GM21381 (cell line): ENCODE results near the gene TMEM116.
A peak's percentile ranks its signal among the peaks of the same experiment; 100 is the strongest.
"Not testable (repeated sequence)": the region's sequence is repeated elsewhere in the genome, so short reads cannot be mapped to it uniquely, and the experiment has no call there.

Experiments
- ATAC-seq: cut with Tn5 transposase; IDR thresholded peaks from one replicate; pipeline ENCODE4 v1.9.1; 2021; ENCODE audit warnings: mild to moderate bottlenecking, moderate library complexity; ENCODE audit not compliant: unreplicated experiment

Gene TMEM116

DNA sequence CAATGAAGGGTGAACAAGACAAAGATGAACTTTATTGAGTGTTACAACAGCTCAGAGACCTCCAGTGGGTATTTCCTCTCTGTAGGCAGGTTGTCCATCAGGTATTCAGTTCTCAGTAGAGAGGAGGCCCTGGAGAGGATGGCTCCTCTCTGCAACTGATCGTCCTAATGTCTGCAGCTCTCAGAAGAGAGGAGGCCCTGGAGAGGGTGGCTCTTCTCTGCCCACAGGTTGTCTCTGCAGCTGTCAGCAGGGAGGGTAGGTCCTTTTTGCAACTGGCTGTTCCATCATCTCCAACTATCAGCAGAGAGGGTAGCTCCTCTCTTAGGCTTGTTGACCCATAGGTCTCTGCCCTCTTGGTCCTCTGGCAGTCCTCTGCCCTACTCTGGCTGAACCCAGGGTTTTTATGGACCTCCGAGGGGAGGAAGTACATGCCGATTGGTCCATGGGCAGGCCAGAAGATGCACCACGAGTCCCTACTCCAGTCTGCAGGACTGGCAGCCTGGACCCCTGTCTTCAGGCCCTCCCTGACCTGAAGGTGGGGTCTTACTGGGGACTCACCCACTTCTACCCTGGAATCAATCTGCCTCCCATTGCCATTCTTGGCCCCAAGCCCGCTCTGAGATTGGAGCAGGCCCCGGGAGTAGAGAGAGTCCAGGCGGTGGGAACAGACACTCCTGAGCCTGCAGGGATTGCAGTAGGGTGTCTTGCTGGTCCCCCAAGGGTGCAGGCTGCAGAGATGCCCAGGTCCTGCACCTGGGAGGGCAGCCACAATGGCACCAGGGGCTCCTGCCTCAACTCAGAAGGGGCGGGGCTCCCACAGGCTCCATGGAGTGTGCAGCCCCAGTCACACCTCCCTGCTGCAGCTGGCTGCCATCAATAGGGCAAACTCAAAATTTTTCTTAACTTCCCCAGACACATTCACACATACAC lies 2.3 kb downstream of the TMEM116 start:
- no peak for ATAC-seq

DNA sequence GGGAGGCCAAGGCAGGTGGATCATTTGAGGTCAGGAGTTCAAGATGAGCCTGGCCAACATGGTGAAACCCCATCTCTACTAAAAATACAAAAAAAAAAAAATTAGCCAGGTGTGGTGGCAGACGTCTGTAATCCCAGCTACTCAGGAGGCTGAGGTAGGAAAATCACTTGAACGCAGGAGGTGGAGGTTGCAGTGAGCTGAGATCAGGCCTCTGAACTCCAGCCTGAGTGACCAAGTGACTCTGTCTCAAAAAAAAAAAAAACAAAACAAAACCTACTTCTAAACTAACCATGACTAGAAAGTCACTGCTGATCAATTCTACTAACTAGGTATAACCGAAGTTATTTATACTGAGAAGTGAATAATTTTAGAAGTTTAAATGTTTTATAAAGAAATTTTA lies 3.4 kb downstream of the TMEM116 start:
- ATAC-seq, result not testable (repeated sequence)

DNA sequence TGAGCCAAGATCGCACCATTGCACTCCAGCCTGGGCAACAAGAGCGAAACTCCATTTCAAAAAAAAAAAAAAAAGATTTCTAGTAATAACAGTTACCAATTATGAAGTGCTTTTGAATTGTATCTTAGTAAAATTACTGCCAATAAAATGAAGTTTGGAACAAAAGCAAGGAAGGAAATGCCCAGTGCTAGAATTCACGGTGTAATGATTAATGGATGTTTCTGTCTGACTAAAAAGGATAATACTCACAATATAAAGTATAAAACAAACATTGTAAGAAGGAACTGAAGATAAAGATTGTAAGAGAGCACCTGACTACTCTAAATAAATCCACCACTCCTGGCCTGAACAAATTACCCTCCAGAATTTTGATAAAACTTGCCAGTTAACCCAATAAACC lies 4.0 kb downstream of the TMEM116 start:
- no peak for ATAC-seq

DNA sequence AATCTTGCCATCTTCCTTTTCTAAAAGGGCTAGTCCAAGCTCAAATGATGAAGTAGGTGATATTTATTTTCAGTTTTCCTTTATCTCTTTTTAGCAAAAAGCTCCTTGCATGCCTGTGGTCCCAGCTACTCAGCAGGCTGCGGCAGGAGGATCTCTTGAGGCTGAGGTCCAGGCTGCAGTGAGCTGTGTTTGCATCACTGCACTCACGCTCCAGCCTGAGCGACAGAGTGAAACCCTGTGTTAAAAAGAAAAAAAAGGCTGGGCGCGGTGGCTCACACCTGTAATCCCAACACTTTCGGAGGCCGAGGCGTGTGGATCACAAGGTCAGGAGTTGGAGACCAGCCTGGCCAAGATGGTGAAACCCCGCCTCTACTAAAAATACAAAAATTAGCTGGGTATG lies 5.0 kb downstream of the TMEM116 start:
- no peak for ATAC-seq

DNA sequence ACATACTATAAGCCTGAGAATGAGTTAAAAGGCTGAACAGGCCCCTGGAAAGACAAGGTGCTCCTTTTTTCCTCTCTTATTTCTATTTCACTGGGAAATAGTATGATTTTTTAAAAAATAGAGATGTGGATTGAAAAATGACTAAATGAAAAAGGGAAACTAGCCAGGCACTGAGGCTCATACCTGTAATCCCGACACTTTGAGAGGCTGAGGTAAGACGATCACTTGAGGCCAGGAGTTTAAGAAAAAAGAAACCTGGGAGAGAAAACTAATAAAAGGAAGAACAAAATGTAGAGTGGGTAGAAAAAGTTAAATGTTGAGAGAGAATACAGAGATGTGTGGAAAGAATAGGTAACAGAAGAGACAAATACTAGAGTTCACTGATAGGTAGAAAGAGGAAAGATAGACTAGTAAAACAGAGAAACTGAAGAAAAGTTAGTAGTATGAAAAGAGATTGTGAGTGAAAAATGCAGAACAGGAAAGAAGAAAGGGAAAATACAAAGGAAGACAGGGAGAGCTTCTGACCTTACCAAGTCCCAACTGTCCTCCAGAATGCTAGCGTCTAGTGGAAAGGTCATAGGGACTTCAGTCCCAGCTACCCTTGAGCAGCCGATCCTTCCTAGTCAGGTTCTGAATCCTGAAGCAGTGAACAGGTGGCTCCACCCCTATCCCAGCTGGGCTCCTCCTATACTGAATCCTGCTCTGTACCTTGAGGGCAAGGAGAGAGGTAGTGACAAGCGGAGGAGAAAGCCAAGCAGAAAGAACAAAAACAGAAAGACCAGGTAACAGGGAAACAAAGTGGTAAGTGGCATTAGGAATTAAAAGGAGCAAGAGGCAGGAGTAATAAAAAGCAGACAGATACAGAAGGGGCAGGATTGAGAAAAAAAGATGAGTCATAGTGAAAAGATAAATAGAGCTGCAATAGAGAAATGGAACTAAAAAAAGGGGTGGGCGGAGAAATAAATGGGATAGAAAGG lies 7.3 kb downstream of the TMEM116 start:
- no peak for ATAC-seq

DNA sequence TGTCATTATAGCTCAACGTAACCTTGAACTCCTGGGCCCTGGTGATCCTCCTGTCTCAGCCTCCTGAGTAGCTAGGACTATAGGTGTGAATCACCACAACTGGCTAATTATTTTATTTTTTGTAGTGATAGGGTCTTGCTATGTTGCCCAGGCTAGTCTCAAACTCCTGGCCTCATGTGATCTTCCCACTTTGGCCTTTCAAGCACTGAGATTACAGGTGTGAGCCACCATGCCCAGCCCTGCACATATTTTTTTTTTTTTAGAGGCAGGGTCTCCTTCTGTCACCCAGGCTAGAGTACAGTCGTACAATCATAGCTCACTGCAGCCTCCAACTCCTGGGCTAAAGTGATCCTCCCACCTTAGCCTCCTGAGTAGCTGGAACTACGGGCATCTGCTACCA lies 8.9 kb downstream of the TMEM116 start:
- no peak for ATAC-seq

DNA sequence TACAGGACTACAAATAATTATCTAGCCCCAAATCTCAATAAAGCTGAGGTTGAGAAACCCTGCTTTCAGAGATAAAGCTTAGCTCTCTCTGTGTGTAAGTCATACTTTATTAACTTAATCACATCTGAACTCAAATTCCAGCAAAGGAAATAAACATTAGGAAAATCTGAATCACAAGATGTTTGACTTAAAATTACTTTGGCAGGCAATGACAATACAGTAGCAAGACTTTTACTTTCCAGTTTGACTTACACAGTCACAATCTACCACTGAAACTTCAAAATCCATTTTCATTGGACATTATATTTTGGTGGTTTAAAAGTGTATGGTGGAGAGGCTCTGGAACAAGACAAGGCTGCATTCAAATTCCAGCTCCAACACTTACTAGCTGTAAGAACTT lies 11.4 kb downstream of the TMEM116 start:
- no peak for ATAC-seq

DNA sequence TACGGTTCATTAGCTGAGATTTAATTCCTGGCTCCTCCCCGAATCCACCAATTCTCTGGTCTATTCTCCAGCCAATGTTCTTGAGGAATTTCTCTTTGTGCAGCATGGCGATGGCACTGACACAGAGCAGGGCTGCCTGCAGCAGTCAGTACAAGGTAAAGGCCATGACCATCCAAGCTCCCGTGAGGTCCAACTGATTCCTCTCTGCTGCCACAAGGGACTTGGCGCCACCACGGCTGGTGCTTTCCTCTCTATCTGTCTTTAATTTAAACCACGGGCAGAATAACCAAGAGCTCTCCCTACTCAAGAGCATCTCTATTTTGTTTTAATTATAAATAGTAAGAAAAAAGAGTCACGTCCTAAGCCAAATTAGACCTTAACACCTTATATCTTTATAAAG lies 12.1 kb downstream of the TMEM116 start:
- no peak for ATAC-seq

DNA sequence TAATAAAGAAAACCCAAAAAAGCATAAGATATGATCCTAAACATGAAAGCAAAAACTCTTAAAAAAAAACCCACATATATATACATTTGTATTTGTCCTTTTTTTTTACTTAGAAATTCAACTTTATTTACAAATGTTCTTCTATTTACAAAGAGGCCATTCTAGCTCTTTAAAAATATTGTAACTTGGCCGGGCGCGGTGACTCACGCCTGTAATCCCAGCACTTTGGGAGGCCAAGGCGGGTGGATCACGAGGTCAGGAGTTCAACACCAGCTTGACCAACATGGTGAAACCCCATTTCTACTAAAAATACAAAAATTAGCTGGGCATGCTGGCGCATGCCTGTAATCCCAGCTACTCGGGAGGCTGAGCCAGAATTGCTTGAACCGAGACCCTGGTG lies 13.8 kb downstream of the TMEM116 start:
- ATAC-seq, result not testable (repeated sequence)

DNA sequence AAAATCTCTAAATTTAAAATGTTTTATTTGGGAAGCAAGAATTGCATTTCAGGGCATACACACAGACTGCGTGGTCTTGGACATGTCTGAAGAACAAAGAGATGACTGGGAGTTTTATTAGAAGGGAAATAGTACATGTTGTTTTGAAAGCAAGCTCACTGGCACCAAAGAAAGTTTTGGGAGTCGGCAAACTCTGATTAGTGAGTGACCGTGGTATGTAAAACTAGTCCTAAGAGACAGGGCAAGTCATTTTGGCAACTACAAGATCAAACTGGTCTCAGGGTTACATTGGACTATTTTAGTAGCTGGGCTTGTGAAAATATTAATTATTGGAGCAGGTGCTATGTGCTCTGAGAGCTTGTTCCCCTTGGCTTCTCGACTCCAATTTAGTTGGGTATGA lies 14.9 kb downstream of the TMEM116 start:
- no peak for ATAC-seq

DNA sequence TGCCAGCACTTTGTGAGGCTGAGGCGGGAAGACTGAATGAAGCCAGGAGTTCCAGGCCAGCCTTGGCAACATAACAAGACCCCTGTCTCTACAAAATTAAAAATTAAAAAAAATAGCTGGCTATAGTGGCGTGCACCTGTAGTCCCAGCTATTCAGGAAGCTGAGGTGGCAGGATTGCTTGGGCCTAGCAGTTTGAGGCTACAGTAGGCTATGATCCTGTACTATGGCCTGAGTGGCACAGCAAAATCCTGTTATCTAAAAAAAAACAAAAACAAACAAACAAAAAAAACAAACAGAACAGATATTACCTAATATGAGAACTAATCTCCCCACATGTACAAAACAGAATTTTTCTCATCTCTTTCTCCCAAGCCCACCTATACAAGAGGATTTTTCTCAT lies 15.7 kb downstream of the TMEM116 start:
- ATAC-seq, result no peak

DNA sequence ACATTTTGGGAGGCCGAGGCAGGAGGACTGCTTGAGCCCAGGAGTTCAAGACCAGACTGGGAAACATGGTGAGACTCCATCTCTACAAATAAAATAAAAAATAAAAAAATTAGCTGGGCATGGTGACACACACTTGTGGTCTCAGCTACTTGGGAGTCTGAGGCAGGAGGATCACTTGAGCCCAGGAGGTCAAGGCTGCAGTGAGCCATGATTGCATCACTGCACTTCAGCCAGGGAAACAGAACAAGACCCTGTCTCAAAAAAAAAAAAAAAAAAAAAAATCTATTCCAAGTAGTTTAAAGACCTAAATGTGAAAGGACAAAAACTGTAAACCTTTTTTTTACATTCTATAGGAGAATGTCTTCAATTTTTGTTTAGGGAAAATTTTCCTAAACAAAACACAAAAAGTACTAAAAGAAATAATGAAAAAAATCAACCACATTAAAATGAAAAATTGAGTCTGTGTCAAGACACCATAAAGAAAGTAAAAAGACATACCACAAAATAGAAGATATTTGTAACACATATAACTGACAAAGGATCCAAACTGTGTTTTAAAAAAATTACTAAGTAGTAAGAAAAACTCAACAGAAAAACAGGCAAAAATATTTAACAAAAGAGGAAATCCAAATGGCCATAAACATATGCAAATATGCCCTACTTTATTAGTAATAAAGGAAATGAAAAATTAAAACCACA lies 17.0 kb downstream of the TMEM116 start:
- ATAC-seq, result no peak

DNA sequence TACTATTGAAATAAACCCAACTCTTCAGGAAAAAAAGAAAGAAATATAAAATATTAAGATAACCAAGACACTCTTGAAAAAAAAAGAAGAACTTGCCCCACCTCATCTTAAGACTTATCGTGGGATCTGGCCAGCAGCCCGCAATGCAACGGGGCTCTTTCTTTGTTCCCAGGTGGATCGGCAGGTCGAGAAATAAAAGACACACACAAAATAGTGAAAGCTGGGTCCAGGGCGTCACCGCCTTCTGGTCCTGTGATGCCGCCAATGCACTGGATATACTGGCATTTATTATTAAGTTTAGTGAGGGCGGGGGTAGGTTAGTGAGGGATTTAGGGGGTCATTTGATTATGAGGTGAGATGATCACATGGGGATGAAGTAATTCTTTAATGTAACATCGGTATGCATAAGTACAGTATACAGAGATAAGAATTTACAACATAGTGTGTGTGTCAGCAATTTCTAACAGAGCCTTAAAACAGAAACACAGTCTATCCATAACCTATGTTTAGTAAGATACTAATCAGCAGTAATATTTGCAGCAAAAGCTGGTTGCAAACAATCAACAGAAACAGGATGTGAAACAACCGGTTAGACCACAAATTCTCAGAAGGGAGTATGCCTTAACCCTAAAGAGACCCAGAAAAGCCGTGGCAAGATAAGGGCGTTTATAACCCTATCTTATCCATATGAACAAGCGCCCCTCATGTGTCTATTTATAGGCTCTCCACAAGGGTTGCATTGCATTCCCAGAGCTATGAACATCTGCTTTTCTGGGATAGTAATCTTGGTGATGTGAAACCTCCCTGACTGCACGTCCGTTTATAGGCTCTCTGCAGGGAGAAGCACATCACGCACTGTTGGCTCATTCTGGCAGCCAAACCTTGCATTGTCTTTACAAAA lies 18.5 kb downstream of the TMEM116 start:
- peak; percentile 8 for ATAC-seq

DNA sequence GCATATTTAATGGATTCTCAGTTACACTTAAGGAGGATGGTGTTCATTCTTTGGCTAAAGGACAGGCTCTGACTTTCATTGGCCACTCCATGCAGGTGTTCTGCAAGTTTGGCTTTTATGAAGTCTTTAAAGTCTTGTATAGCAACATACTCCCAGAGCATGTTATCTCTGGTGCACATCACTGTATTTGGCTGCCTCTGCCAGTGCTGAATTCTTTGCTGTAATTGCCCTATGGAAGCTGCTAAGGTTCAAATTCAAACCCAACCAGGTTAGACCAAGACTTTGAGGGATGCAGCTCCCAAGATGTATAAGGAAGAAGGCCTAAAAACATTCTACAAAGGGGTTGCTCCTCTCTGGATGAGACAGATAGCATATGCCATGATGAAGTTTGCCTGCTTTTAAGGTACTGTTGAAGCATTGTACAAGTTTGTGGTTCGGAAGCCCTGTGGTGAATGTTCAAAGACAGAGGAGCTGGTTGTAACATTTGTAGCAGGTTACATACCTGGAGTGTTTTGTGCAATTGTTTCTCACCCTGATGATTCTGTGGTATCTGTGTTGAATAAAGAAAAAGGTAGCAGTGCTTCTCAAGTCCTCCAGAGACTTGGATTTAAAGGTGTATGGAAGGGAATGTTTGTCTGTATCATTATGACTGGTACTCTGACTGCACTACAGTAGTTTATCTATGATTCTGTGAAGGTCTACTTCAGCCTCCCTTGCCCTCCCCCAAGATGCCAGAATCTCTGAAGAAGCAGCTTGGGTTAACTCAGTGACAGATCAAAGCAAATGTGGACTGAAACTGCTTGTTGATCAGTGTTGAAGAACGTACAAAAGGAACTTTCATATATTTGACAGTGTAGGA lies 19.4 kb downstream of the TMEM116 start:
- peak; percentile 55 for ATAC-seq

DNA sequence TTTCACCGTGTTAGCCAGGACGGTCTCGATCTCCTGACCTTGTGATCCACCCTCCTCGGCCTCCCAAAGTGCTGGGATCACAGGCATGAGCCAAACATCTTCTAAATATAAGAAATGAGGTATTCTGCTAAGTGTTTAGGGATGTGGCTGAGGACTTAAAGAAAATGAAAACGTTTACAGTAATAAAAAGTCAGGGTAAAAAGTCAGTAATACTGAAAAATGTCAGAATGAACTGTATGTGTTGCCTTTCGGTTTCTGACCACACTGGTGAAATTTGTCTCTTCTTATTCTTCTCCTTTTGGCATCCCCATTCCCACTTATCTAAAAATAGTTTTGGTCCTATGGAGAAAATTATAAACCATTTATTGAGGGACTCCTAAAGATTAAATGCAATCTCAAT lies 20.5 kb downstream of the TMEM116 start:
- no peak for ATAC-seq

DNA sequence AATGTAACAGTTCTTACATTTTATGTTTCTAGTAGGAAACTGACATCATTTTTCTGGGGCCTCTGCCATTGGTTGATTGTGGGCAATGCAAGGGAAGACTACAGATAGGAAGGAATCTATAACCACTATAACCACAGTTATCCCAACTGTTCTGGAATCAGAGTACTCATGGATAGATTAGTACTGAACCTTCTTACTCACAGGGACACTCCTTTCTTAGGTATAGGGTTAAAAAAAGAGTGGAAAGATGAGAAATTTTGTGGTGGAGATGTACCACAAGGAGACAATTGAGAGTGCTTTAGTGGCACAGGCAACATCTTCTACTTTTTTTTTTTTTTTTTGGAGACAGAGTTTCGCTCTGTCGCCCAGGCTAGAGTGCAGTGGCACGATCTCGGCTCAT lies 21.0 kb downstream of the TMEM116 start:
- no peak for ATAC-seq

DNA sequence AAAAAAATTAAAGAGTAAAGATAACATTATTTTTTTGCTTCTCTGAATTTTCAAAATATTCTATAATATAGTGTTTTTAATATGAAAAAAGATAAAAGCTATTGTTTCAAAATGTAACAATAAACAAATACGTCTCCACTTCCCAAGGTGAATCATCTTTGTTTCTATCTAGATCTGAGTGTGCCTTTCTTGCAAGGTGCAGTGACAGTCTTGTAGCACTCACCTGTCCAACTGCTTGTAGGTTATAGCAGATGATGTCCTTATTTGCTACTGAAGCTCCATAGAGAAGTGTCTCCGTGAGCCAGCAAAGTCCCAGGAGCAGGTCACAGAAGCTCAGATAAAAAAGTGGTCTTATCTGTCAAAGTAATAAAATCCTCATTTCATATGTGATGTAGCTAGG lies 21.4 kb downstream of the TMEM116 start:
- no peak for ATAC-seq

DNA sequence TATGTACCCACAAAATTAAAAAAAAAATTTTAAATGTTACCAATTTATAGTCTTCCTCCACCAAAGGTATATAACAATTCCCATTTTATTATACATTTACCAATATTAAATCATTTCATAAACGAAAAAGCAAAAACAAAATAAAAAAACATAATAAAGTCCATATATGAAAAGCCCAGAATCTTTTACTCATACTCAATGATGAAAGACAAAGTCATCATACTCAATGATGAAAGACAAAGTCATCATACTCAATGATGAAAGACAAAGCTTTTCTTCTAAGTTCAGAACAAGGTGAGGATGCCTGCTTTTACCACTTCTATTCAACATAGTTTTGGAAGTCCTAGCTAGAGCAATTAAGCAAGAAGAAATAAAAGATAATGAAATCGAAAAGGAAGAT lies 28.1 kb downstream of the TMEM116 start:
- no peak for ATAC-seq

DNA sequence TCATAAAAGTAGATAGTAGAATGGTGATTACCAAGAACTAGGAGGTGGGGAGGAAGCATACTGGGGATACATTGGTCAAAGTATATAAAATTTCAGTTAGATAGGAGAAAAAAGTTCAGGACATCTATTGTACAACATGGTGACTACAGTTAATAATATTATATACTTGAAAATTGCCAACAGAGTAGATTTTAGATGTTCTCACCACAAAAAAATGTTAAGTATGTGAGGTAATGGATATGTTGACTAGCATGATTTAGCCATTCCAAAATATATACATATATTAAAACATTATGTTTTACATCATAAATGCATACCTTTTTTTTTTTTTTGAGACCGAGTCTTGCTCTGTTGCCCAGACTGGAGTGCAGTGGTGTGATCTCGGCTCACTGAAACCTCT lies 31.0 kb downstream of the TMEM116 start:
- no peak for ATAC-seq
